ENCODE data around the gene TRAF1.

The TRAF1 gene

GRCh38 chr9:120857481-120857880, 69.1 kb downstream of the TRAF1 start:
- in situ Hi-C loops (cut with MboI; ENCODE audit: low sequenced_read_pairs): no loop called here

- in situ Hi-C loops (cut with MboI; ENCODE audit: low sequenced_read_pairs): no loop called here
Measured at GRCh38 chr9:120856700-120857099, 69.9 kb downstream of the TRAF1 start.

- in situ Hi-C loops (cut with MboI; ENCODE audit: low sequenced_read_pairs): no loop called here
Measured at GRCh38 chr9:120855827-120856670, 70.5 kb downstream of the TRAF1 start.

GRCh38 chr9:120854596-120855327, 71.8 kb downstream of the TRAF1 start:
- in situ Hi-C loops (cut with MboI; ENCODE audit: low sequenced_read_pairs): no loop called here

- in situ Hi-C loops (cut with MboI; ENCODE audit: low sequenced_read_pairs): no loop called here
Measured at GRCh38 chr9:120853198-120853597, 73.4 kb downstream of the TRAF1 start.
